HFF-Myc (cell line): ENCODE measurements around the gene FAM170B.

Experiments used
- DNase-seq: peaks from one replicate; pipeline ENCODE4 v3.0.0-alpha.2; 2011; ENCODE audit warnings: low read depth; ENCODE audit errors: extremely low read depth
- H3K4me3 ChIP-seq: replicated peaks from 2 replicates; pipeline ENCODE4 v1.5.1; 2011; ENCODE audit warnings: low read depth, mild to moderate bottlenecking, control low read depth, low read length
- CTCF ChIP-seq: IDR thresholded peaks from 2 replicates; pipeline ENCODE4 v1.5.1; 2012; ENCODE audit warnings: mild to moderate bottlenecking, low read depth, low read length, control low read depth; ENCODE audit errors: missing control alignments

The FAM170B gene

GRCh38 chr10:49107887-49108267 lies 25.9 kb downstream of the FAM170B start:
- TF ChIP-seq CTCF: no peak
- no peak overlapping the region for H3K4me3 ChIP-seq
- no peak for DNase-seq

GRCh38 chr10:49107111-49107886 lies 26.5 kb downstream of the FAM170B start:
- no peak for TF ChIP-seq CTCF
- H3K4me3 ChIP-seq: no peak overlapping the region
- no peak for DNase-seq

GRCh38 chr10:49106451-49106850 lies 27.4 kb downstream of the FAM170B start:
- no peak for DNase-seq
- no peak for TF ChIP-seq CTCF
- H3K4me3 ChIP-seq: no peak overlapping the region

GRCh38 chr10:49105076-49105475 lies 28.7 kb downstream of the FAM170B start:
- H3K4me3 ChIP-seq: no peak overlapping the region
- DNase-seq: no peak
- no peak for TF ChIP-seq CTCF

GRCh38 chr10:49104323-49104722 lies 29.5 kb downstream of the FAM170B start:
- TF ChIP-seq CTCF: no peak
- no peak overlapping the region for H3K4me3 ChIP-seq
- DNase-seq: no peak

- no peak overlapping the region for H3K4me3 ChIP-seq
- no peak for DNase-seq
- TF ChIP-seq CTCF: no peak
Measured at GRCh38 chr10:49103761-49104160, 30.1 kb downstream of the FAM170B start.

GRCh38 chr10:49099046-49099445 lies 34.8 kb downstream of the FAM170B start:
- H3K4me3 ChIP-seq: no peak overlapping the region
- no peak for TF ChIP-seq CTCF
- no peak for DNase-seq
